PC-3 (cell line): ENCODE results near the gene ATL1.

Experiments used
- CTCF ChIP-seq: fragments of 300-600 bp; sonication (generic); conservative IDR thresholded peaks from 2 replicates; pipeline ENCODE4 v1.5.1; 2017; ENCODE audit warnings: antibody characterized with exemption, low read depth, mild to moderate bottlenecking, low read length
- EZH2 ChIP-seq: fragments of 300-600 bp; sonication (generic); IDR thresholded peaks from one replicate; pipeline ENCODE4 v1.6.1; 2017; ENCODE audit warnings: antibody characterized with exemption, mild to moderate bottlenecking, low read length; ENCODE audit not compliant: unreplicated experiment

DNA sequence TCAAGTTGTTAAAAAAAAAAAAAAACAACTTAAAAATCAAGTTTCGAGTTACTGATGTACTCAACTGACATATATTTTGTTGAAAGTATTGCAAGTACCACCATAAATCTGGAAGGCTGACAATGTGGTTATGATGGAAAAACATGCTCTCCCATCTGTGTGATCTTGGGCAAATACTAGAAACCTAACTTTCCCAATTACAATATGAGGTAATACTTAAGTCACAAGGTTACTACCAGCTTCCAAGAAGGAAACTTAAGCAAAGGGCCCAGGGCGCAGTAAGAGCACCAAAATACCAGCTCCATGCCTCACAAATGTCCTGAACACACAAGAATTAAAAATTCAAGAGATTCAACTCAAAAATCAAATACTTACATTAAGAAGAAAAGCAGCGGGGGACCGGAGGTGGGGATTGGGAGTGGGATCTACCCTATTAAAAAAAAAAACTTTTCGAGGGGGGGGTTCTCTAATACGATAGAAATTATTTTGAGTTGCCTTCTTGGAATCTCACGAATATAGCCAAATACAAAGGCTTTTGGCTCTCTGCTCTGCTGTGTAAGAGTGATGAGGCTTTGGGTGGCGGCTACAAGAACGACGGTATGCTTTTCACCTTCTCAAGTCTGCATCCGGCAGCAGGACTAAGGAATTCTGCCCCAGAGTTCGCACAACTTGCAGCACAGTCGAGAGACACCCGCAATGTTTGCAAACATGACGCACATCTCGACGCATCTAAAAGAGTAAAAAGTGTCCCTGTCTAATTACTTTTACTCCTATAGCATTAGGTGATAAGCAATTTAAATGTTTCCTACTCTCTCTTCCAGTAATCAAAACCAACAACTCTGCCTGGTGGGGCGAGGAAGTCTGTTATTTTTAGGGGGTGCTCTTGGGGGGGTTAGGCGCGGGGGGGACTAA is 107.1 kb downstream of the ATL1 start:
- TF ChIP-seq CTCF (no peak), EZH2 (no peak)
